Breast epithelium (tissue), 4 donors: Measurements from ENCODE around the gene GREB1. TPM values are rescaled to one million over a fixed set of nuclear protein-coding genes. Genes with fewer than 3 reads are reported as not detected.

Experiments
- DNase-seq, 2 donors: peaks; one replicate each; pipeline ENCODE4 v3.0.0-alpha.2; 2019; ENCODE audit warnings: low spot score in 2 of 2
- H3K27ac ChIP-seq, 2 donors: fragments of 200-600 bp; sonication (generic) in 1 of 2; one replicate each; pipeline ENCODE4 v1.5.1; 2016 to 2019; ENCODE audit warnings: mild to moderate bottlenecking in 1 of 2
- H3K27me3 ChIP-seq, 2 donors: fragments of 200-600 bp; sonication (generic) in 1 of 2; one replicate each; pipeline versions ENCODE4 v1.5.1 to v1.6.0; 2017 to 2019; ENCODE audit warnings: control low read depth in 1 of 2, mild to moderate bottlenecking in 1 of 2
- H3K36me3 ChIP-seq: fragments of 200-600 bp; one replicate; pipeline ENCODE4 v1.5.1; 2019
- H3K4me1 ChIP-seq, 2 donors: fragments of 200-600 bp; sonication (generic); one replicate each; pipeline ENCODE4 v1.5.1; 2016 to 2019; ENCODE audit warnings: control low read depth in 1 of 2
- H3K4me3 ChIP-seq, 3 donors: fragments of 200-600 bp; sonication (generic); 1 replicate in 2 of 3; 2 replicates in 1 of 3; pipeline ENCODE4 v1.5.1; 2016 to 2019; ENCODE audit warnings: mild to moderate bottlenecking in 3 of 3, moderate library complexity in 2 of 3
- H3K9me3 ChIP-seq, 2 donors: fragments of 200-600 bp; sonication (generic) in 1 of 2; one replicate each; pipeline ENCODE4 v1.5.1; 2016 to 2019; ENCODE audit warnings: control low read depth in 1 of 2
- POLR2A ChIP-seq: fragments of 450-650 bp; IDR thresholded peaks from one replicate; pipeline ENCODE4 v1.6.1; 2016; ENCODE audit warnings: antibody characterized with exemption, mild to moderate bottlenecking, moderate library complexity
- POLR2AphosphoS5 ChIP-seq, 3 donors: sonication (generic); formaldehyde crosslinking; IDR thresholded peaks; one replicate each; pipeline ENCODE4 v1.6.1; 2017; ENCODE audit warnings: antibody characterized with exemption in 3 of 3
- intact Hi-C: fragments of 100-400 bp; cut with DNase I; formaldehyde crosslinking; loops from one replicate; pipeline ENCODE4 v1.15.1; 2023; ENCODE audit warnings: low total_unique reads
- total RNA-seq, 3 donors: library from RNA; depleted of rRNA; stranded (reverse); fragments of >200 nt; gene quantifications; one replicate each; pipeline ENCODE4 v1.1.0, GENCODE V29; 2016
- TF ChIP-seq, protein P1 (sequence below), 3 donors: fragments of 450-650 bp; IDR thresholded peaks; one replicate each; pipeline ENCODE4 v1.5.1; 2016 to 2017; ENCODE audit warnings: antibody characterized with exemption in 3 of 3, mild to moderate bottlenecking in 3 of 3, moderate library complexity in 3 of 3

Gene GREB1
- total RNA-seq, 3 donors from 2014 or later, result 5.4 to 83.6 (median 42.9) TPM

- no peak for DNase-seq
- no peaks in the 10 kb centered on the region for H3K36me3 ChIP-seq
- peaks cover 0 to 9% of the 10 kb centered on the region in 2 donors for H3K9me3 ChIP-seq
- H3K27me3 ChIP-seq, result peaks cover 0 to 14% of the 10 kb centered on the region in 2 donors
- intact Hi-C loops, result no loop called here
- no peak overlapping the region for H3K27ac ChIP-seq
- no peaks in the 10 kb centered on the region for H3K4me1 ChIP-seq
- TF ChIP-seq POLR2A (no peak), POLR2AphosphoS5 (IDR thresholded peaks at IDR 0.05) (no peak)
- TF ChIP-seq, protein P1, sequence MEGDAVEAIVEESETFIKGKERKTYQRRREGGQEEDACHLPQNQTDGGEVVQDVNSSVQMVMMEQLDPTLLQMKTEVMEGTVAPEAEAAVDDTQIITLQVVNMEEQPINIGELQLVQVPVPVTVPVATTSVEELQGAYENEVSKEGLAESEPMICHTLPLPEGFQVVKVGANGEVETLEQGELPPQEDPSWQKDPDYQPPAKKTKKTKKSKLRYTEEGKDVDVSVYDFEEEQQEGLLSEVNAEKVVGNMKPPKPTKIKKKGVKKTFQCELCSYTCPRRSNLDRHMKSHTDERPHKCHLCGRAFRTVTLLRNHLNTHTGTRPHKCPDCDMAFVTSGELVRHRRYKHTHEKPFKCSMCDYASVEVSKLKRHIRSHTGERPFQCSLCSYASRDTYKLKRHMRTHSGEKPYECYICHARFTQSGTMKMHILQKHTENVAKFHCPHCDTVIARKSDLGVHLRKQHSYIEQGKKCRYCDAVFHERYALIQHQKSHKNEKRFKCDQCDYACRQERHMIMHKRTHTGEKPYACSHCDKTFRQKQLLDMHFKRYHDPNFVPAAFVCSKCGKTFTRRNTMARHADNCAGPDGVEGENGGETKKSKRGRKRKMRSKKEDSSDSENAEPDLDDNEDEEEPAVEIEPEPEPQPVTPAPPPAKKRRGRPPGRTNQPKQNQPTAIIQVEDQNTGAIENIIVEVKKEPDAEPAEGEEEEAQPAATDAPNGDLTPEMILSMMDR (IDR thresholded peaks at IDR 0.05), result no peak
- H3K4me3 ChIP-seq, result no peak overlapping the region
These were observed 129.0 kb downstream of the GREB1 start for GRCh38 chr2:11662882-11663281.

DNA sequence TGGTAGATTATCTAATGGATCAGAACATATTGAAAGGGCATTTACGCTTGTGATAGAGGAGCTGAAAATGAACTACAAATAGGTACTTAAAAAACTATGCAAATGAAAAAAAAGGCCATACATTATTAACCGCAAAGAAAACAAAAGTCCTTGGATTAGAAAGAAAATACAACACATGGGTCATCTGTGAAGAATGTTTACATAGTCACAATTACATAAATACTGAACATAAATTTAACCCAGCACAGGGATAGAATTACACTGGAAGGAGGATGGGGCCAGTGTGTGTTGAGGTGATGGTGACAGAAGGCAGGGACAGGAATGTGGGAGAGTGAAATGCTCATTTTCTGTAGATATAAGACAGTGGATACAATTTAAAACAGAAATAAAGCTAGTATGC lies 129.6 kb downstream of the GREB1 start:
- intact Hi-C loops, result no loop called here
- TF ChIP-seq, protein P1 (IDR thresholded peaks at IDR 0.05), result no peak
- TF ChIP-seq POLR2AphosphoS5 (IDR thresholded peaks at IDR 0.05) (no peak), POLR2A (no peak)
- no peak overlapping the region for H3K27ac ChIP-seq

GRCh38 chr2:11665028-11665427 lies 131.2 kb downstream of the GREB1 start:
- Histone ChIP-seq H3K36me3 (no peaks in the 10 kb centered on the region), H3K4me3 (no peak overlapping the region), H3K4me1 (no peaks in the 10 kb centered on the region), H3K9me3 (peaks cover 0 to 9% of the 10 kb centered on the region in 2 donors), H3K27ac (no peak overlapping the region), H3K27me3 (peaks cover 0 to 11% of the 10 kb centered on the region in 2 donors)
- TF ChIP-seq POLR2A, result no peak
- TF ChIP-seq POLR2AphosphoS5 (IDR thresholded peaks at IDR 0.05), result no peak
- TF ChIP-seq, protein P1 (IDR thresholded peaks at IDR 0.05), result no peak
- intact Hi-C loops, result no loop called here
- DNase-seq, result no peak

More for the DNA sequence above, 129.6 kb downstream of the GREB1 start:
- H3K4me1 ChIP-seq, result no peaks in the 10 kb centered on the region
- H3K9me3 ChIP-seq, result peaks cover 0 to 9% of the 10 kb centered on the region in 2 donors
- H3K4me3 ChIP-seq, result no peak overlapping the region
- DNase-seq, result no peak
- peaks cover 0 to 9% of the 10 kb centered on the region in 2 donors for H3K27me3 ChIP-seq
- H3K36me3 ChIP-seq, result no peaks in the 10 kb centered on the region

- DNase-seq, result no peak
- Histone ChIP-seq H3K9me3 (peaks cover 0 to 9% of the 10 kb centered on the region in 2 donors), H3K4me3 (no peak overlapping the region), H3K27me3 (peaks cover 0 to 11% of the 10 kb centered on the region in 2 donors), H3K36me3 (no peaks in the 10 kb centered on the region), H3K4me1 (no peaks in the 10 kb centered on the region), H3K27ac (no peak overlapping the region)
- intact Hi-C loops, result no loop called here
- TF ChIP-seq POLR2A (no peak), POLR2AphosphoS5 (IDR thresholded peaks at IDR 0.05) (no peak)
- TF ChIP-seq, protein P1 (IDR thresholded peaks at IDR 0.05), result no peak
These were observed 131.9 kb downstream of the GREB1 start for GRCh38 chr2:11665510-11666362.

- TF ChIP-seq, protein P1 (IDR thresholded peaks at IDR 0.05), result no peak
- TF ChIP-seq POLR2AphosphoS5 (IDR thresholded peaks at IDR 0.05), result no peak
- no peak overlapping the region for H3K4me3 ChIP-seq
- H3K9me3 ChIP-seq, result peaks cover 0 to 9% of the 10 kb centered on the region in 2 donors
- intact Hi-C loops, result no loop called here
- DNase-seq, result no peak
- H3K36me3 ChIP-seq, result no peaks in the 10 kb centered on the region
- no peaks in the 10 kb centered on the region for H3K4me1 ChIP-seq
- peaks cover 0 to 3% of the 10 kb centered on the region in 2 donors for H3K27me3 ChIP-seq
- no peak overlapping the region for H3K27ac ChIP-seq
These were observed 133.3 kb downstream of the GREB1 start for GRCh38 chr2:11667194-11667593.
